HFFc6 (cell line): ENCODE measurements around the gene ZNF526. TPM values are rescaled to one million over a fixed set of nuclear protein-coding genes. Genes with fewer than 3 reads are reported as not detected.
A peak's percentile ranks its signal among the peaks of the same experiment; 100 is the strongest.

ENCODE experiments used
- DNase-seq: peaks from one replicate; pipeline ENCODE4 v3.0.0-alpha.2; 2018
- H3K27ac Mint-ChIP-seq: 2 replicates; pipeline ENCODE4 v1.8.0; 2020; ENCODE audit warnings: mild to moderate bottlenecking, mixed read lengths
- H3K27me3 Mint-ChIP-seq: 2 replicates; pipeline ENCODE4 v1.8.0; 2021; ENCODE audit warnings: mild to moderate bottlenecking, moderate library complexity, mixed read lengths; ENCODE audit not compliant: insufficient read depth
- H3K36me3 Mint-ChIP-seq: 2 replicates; pipeline ENCODE4 v1.8.0; 2021; ENCODE audit warnings: low read depth, mixed read lengths
- H3K4me1 Mint-ChIP-seq: 2 replicates; pipeline ENCODE4 v1.8.0; 2020; ENCODE audit warnings: low read depth, mixed read lengths
- H3K4me3 Mint-ChIP-seq: 2 replicates; pipeline ENCODE4 v1.8.0; 2020; ENCODE audit warnings: mild to moderate bottlenecking, moderate library complexity, mixed read lengths
- H3K9me3 Mint-ChIP-seq: 2 replicates; pipeline ENCODE4 v1.8.0; 2020; ENCODE audit warnings: mild to moderate bottlenecking, mixed read lengths
- CTCF ChIP-seq: fragments of 200-600 bp; sonication (generic); IDR thresholded peaks from 2 replicates; pipeline ENCODE4 v1.5.0; 2021; ENCODE audit warnings: antibody characterized with exemption, mild to moderate bottlenecking
- total RNA-seq, 6 experiments: library from RNA; stranded (reverse); fragmentation: NEBNext Ultra II Directional; extraction: Animal tissue kit (Norgen Biotek cat#: 25700); gene quantifications; 2 replicates in 1 of 6; 3 replicates in 5 of 6; pipeline ENCODE4 v1.2.3, GENCODE V29; 2021

ZNF526 gene
- total RNA-seq, 6 experiments from 2014 or later: 14.0 to 18.2 (median 16.1) TPM

GRCh38 chr19:42208612-42209011, 11.5 kb upstream of the ZNF526 start:
- Mint-ChIP-seq H3K27me3 (no peaks in the 10 kb centered on the region), H3K4me3 (no peak overlapping the region), H3K9me3 (no peaks in the 10 kb centered on the region), H3K4me1 (peaks cover 56% of the 10 kb centered on the region), H3K27ac (peak overlapping the region; percentile 95), H3K36me3 (peaks cover 46% of the 10 kb centered on the region)
- no peak for TF ChIP-seq CTCF
- DNase-seq: no peak

DNA sequence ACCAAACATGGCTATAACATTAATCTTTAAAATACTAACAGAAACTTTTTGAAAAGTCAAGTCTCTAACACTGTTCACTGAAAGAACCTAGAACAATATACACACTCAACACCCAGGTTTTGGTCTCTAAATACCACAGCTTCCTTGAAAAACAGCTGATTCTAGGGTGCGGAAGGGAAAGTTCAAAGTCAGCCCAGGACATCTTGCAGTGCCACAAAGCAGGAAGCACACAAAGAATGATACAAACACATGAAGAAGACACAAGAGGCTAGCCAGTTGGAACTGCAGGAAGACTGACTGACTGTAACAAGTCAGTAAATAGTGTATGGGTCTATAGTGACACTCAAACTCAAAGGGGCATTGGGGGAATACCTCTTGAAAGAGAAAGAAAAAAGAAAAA, 7.2 kb upstream of the ZNF526 start:
- peaks cover 36% of the 10 kb centered on the region for H3K4me1 Mint-ChIP-seq
- TF ChIP-seq CTCF: no peak
- H3K27me3 Mint-ChIP-seq: 0 out of 2 replicates have a peak, but pooled peaks cover 2% of the 10 kb centered on the region
- peaks cover 36% of the 10 kb centered on the region for H3K36me3 Mint-ChIP-seq
- H3K9me3 Mint-ChIP-seq: peaks cover 1% of the 10 kb centered on the region; the same call in 1 of the 2 replicates
- DNase-seq: no peak
- H3K4me3 Mint-ChIP-seq: no peak overlapping the region
- H3K27ac Mint-ChIP-seq: no peak overlapping the region

DNA sequence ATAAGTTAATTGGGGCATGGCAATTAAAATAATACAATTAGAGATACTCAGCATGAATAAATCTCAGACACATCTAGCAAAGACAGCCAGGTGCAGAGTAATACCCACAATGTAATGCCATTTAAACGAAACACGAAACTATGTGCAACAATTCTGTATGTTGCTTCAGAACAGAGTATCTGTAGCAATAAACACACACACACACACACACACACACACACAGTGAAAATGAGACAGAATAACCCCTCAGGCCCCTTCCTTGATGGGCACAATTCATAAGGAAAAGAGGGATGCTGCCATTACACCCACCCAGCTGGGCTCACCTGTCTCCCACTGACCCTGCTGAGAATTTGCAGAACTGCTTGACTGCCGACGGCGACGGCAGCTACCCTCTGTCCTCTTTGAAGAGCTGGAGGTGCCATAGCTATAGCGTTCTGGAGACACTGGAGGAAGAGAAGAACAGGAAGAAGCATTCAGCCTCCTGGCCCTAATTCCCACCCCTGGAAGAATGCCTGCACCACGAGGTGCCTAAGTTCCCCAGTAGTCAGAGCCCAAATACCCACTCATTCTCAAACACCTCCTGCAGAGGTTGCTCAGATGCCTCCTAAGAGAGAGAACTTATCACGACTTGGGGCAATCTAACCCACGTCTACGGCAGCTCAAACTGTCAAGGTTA, 5.2 kb upstream of the ZNF526 start:
- Mint-ChIP-seq H3K4me3 (peak overlapping the region; percentile 96; the same call in 1 of the 2 replicates), H3K36me3 (peaks cover 29% of the 10 kb centered on the region), H3K27me3 (peaks cover 2% of the 10 kb centered on the region; the same call in 1 of the 2 replicates), H3K4me1 (peaks cover 36% of the 10 kb centered on the region), H3K9me3 (peaks cover 5% of the 10 kb centered on the region; the same call in 1 of the 2 replicates), H3K27ac (no peak overlapping the region)
- DNase-seq: no peak
- TF ChIP-seq CTCF: no peak

DNA sequence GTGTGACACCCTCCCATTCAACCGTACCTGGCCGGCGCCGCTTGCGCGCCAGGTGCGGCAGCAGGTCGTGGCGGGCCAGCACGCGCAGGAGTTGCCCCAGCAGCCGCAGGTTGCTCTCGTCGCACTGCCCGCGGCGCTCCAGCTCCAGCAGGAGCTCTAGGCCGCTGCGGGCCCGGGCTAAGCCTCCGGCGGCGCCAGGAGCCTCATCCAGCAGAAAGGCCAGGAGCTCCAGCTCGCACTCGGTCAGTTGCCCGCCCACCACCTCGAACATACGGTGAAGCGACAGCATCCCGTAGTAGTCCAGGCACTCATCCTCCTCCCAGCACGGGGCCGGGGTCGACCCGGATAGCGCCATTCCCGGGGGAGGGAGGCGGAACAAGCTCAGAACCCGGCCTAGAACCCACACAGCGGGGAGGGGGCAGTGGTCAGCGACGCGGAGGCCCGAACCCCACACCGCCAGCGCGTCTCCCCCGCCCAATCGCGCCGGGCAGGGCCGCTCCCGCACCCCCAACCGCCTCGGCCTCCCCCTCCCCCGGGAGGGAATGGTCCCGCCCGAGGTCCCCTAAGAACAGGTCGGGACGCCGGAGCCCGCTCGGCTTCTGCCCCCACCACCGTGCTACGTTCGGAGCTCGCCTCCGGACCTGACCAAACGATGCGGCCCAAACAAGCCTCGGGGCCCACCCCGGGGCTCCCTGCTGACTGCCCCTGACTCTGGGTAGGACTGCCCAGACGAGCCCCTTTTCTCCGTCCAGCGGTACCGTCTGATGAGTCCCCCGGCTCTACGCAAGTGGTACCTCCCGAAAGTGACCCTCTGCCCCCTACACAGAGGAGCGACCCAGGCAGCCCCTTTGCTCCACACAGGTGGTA, 3.2 kb upstream of the ZNF526 start:
- Mint-ChIP-seq H3K36me3 (peaks cover 34% of the 10 kb centered on the region), H3K4me1 (peaks cover 43% of the 10 kb centered on the region), H3K4me3 (peak overlapping the region; percentile 96), H3K27ac (peak overlapping the region; percentile 100), H3K27me3 (peaks cover 2% of the 10 kb centered on the region; the same call in 1 of the 2 replicates), H3K9me3 (peaks cover 5% of the 10 kb centered on the region; the same call in 1 of the 2 replicates)
- no peak for TF ChIP-seq CTCF
- peak; percentile 20 for DNase-seq

GRCh38 chr19:42217520-42218437, 2.3 kb upstream of the ZNF526 start, which contains the start of gene DEDD2:
TSS of gene DEDD2 (minus strand) at chr19:42217677. CDS start at chr19:42217007, 670 bp downstream.
- H3K36me3 Mint-ChIP-seq: peaks cover 38% of the 10 kb centered on the region
- H3K4me1 Mint-ChIP-seq: peaks cover 48% of the 10 kb centered on the region
- H3K4me3 Mint-ChIP-seq: peak within 1 kb of the TSS; percentile 96
- H3K27me3 Mint-ChIP-seq: peaks cover 2% of the 10 kb centered on the region; the same call in 1 of the 2 replicates
- peak within 1 kb of the TSS; percentile 100 for H3K27ac Mint-ChIP-seq
- TF ChIP-seq CTCF: no peak
- peaks cover 5% of the 10 kb centered on the region; the same call in 1 of the 2 replicates for H3K9me3 Mint-ChIP-seq
- peak; percentile 99 for DNase-seq
